H9 (cell line): Measurements from ENCODE around the gene UBE3A. TPM values are rescaled to one million over a fixed set of nuclear protein-coding genes. Genes with fewer than 3 reads are reported as not detected.

Experiments used
- DNase-seq: peaks from one replicate; pipeline ENCODE4 v3.0.0-alpha.2; 2017
- H2AFZ ChIP-seq: one replicate; pipeline ENCODE4 v1.6.1; 2013; ENCODE audit warnings: mild to moderate bottlenecking, low read length, control low read depth, moderate library complexity
- H2AK5ac ChIP-seq: 2 replicates; pipeline ENCODE4 v1.6.1; 2013; ENCODE audit warnings: low read length, control low read depth, mixed read lengths; ENCODE audit not compliant: insufficient read length
- H2BK120ac ChIP-seq: one replicate; pipeline ENCODE4 v1.6.1; 2013; ENCODE audit warnings: low read depth, mild to moderate bottlenecking, low read length, control low read depth, inconsistent platforms; ENCODE audit not compliant: poor library complexity, severe bottlenecking
- H2BK12ac ChIP-seq: 2 replicates; pipeline ENCODE4 v1.6.1; 2013; ENCODE audit warnings: low read length, control low read depth, mixed read lengths, low read depth; ENCODE audit not compliant: insufficient read length
- H2BK15ac ChIP-seq: 2 replicates; pipeline ENCODE4 v1.6.1; 2013; ENCODE audit warnings: low read depth, low read length, control low read depth
- H2BK20ac ChIP-seq: one replicate; pipeline ENCODE4 v1.6.1; 2013; ENCODE audit warnings: low read depth, mild to moderate bottlenecking, low read length, control low read depth, inconsistent platforms; ENCODE audit not compliant: poor library complexity, severe bottlenecking
- H2BK5ac ChIP-seq: 2 replicates; pipeline ENCODE4 v1.6.1; 2013; ENCODE audit warnings: low read length, control low read depth, mixed read lengths; ENCODE audit not compliant: insufficient read length
- H3K14ac ChIP-seq: 2 replicates; pipeline ENCODE4 v1.6.1; 2013; ENCODE audit warnings: low read length, control low read depth; ENCODE audit not compliant: insufficient read depth
- H3K18ac ChIP-seq: 2 replicates; pipeline ENCODE4 v1.6.1; 2013; ENCODE audit warnings: low read depth, mild to moderate bottlenecking, mixed read lengths, low read length, control low read depth; ENCODE audit not compliant: insufficient read length
- H3K23ac ChIP-seq: 2 replicates; pipeline ENCODE4 v1.6.1; 2013; ENCODE audit warnings: low read length, control low read depth, mixed read lengths, low read depth; ENCODE audit not compliant: insufficient read length
- H3K23me2 ChIP-seq: 2 replicates; pipeline ENCODE4 v1.6.1; 2013; ENCODE audit warnings: low read depth, mild to moderate bottlenecking, mixed read lengths, low read length, control low read depth; ENCODE audit not compliant: insufficient read length, poor library complexity, severe bottlenecking
- H3K27ac ChIP-seq: 2 replicates; pipeline ENCODE4 v1.5.1; 2013; ENCODE audit warnings: low read length, control low read depth, mixed read lengths, low read depth; ENCODE audit not compliant: insufficient read length
- H3K27me3 ChIP-seq: 2 replicates; pipeline ENCODE4 v1.6.1; 2013; ENCODE audit warnings: low read length, control low read depth, inconsistent platforms; ENCODE audit not compliant: insufficient read depth
- H3K4ac ChIP-seq: 2 replicates; pipeline ENCODE4 v1.6.1; 2013; ENCODE audit warnings: low read depth, mild to moderate bottlenecking, control low read depth, inconsistent platforms, low read length, moderate library complexity
- H3K4me1 ChIP-seq: 2 replicates; pipeline ENCODE4 v1.6.1; 2013; ENCODE audit warnings: low read length, control low read depth, inconsistent platforms; ENCODE audit not compliant: insufficient read depth
- H3K4me2 ChIP-seq: 2 replicates; pipeline ENCODE4 v1.6.1; 2013; ENCODE audit warnings: low read length, control low read depth, mixed read lengths; ENCODE audit not compliant: insufficient read length, insufficient read depth
- H3K56ac ChIP-seq: 2 replicates; pipeline ENCODE4 v1.6.1; 2013; ENCODE audit warnings: low read depth, mild to moderate bottlenecking, mixed read lengths, low read length, control low read depth; ENCODE audit not compliant: insufficient read length
- H3K79me1 ChIP-seq: 2 replicates; pipeline ENCODE4 v1.6.1; 2013; ENCODE audit warnings: low read depth, mild to moderate bottlenecking, moderate library complexity, low read length, control low read depth, inconsistent platforms; ENCODE audit not compliant: insufficient read depth, poor library complexity, severe bottlenecking
- H3K79me2 ChIP-seq: 2 replicates; pipeline ENCODE4 v1.6.1; 2013; ENCODE audit warnings: low read length, control low read depth, inconsistent platforms; ENCODE audit not compliant: insufficient read depth
- H3K9ac ChIP-seq: 2 replicates; pipeline ENCODE4 v1.6.1; 2013; ENCODE audit warnings: low read length, control low read depth, mixed read lengths; ENCODE audit not compliant: insufficient read length; ENCODE audit errors: extremely low read depth
- H3K9me3 ChIP-seq: one replicate; pipeline ENCODE4 v1.6.1; 2013; ENCODE audit warnings: low read depth, low read length, inconsistent platforms; ENCODE audit not compliant: control insufficient read depth
- H3T11ph ChIP-seq: one replicate; pipeline ENCODE4 v1.6.1; 2013; ENCODE audit warnings: mild to moderate bottlenecking, low read length, control low read depth, inconsistent platforms
- H4K20me1 ChIP-seq: one replicate; pipeline ENCODE4 v1.6.1; 2013; ENCODE audit not compliant: control insufficient read depth, insufficient read length, insufficient read depth
- H4K5ac ChIP-seq: 2 replicates; pipeline ENCODE4 v1.6.1; 2013; ENCODE audit warnings: low read depth, mild to moderate bottlenecking, mixed read lengths, low read length, control low read depth; ENCODE audit not compliant: insufficient read length
- H4K8ac ChIP-seq: replicated peaks from 2 replicates; pipeline ENCODE4 v1.6.1; 2013; ENCODE audit warnings: low read length, control low read depth, mixed read lengths, low read depth; ENCODE audit not compliant: insufficient read length
- H4K91ac ChIP-seq: 2 replicates; pipeline ENCODE4 v1.6.1; 2013; ENCODE audit warnings: low read depth, mild to moderate bottlenecking, moderate library complexity, mixed read lengths, low read length, control low read depth; ENCODE audit not compliant: insufficient read length
- H3K27ac Mint-ChIP-seq, 3 experiments: 2 replicates in 2 of 3; 3 replicates in 1 of 3; pipeline ENCODE4 v1.8.0; 2020 to 2021; ENCODE audit warnings: mixed read lengths in 3 of 3, mild to moderate bottlenecking in 1 of 3, moderate library complexity in 1 of 3
- H3K27me3 Mint-ChIP-seq: 2 replicates; pipeline ENCODE4 v1.8.0; 2021; ENCODE audit warnings: low read depth, mild to moderate bottlenecking, moderate library complexity, mixed read lengths
- H3K36me3 Mint-ChIP-seq, 3 experiments: 2 replicates in 2 of 3; 3 replicates in 1 of 3; pipeline ENCODE4 v1.8.0; 2020 to 2021; ENCODE audit warnings: low read depth in 3 of 3, mixed read lengths in 3 of 3; ENCODE audit not compliant: insufficient read depth in 1 of 3
- H3K4me1 Mint-ChIP-seq, 2 experiments: 2 replicates each; pipeline ENCODE4 v1.8.0; 2020; ENCODE audit warnings: mixed read lengths in 2 of 2
- H3K4me3 Mint-ChIP-seq, 2 experiments: 2 replicates in 1 of 2; 3 replicates in 1 of 2; pipeline ENCODE4 v1.8.0; 2020 to 2021; ENCODE audit warnings: mild to moderate bottlenecking in 2 of 2, mixed read lengths in 2 of 2, moderate library complexity in 1 of 2
- H3K9me3 Mint-ChIP-seq, 2 experiments: 2 replicates in 1 of 2; 3 replicates in 1 of 2; pipeline ENCODE4 v1.8.0; 2020; ENCODE audit warnings: mild to moderate bottlenecking in 2 of 2, mixed read lengths in 2 of 2, moderate library complexity in 1 of 2
- WGBS: extraction: QIAGEN DNeasy Blood & Tissue Kit; methylation state at CpG from one replicate; pipeline ENCODE4 v1.1.7; 2013; ENCODE audit warnings: missing lambda C conversion rate, low lambda C conversion rate, mixed read lengths; ENCODE audit not compliant: insufficient read length; ENCODE audit errors: extremely low coverage; 5-methylcytosine and 5-hydroxymethylcytosine counted together
- total RNA-seq: library from RNA; stranded (reverse); gene quantifications from 2 replicates; pipeline ENCODE4 v1.2.1, GENCODE V29; 2021
- TF ChIP-seq, protein P1 (sequence below): fragments of 200-600 bp; sonication (generic); conservative IDR thresholded peaks from 3 replicates; pipeline ENCODE4 v1.8.0; 2021; ENCODE audit warnings: antibody characterized with exemption, mild to moderate bottlenecking

The UBE3A gene
- total RNA-seq, 1 experiment from 2014 or later: 108 TPM

- Histone ChIP-seq H2BK15ac (no peak overlapping the region), H2BK120ac (no peak overlapping the region), H3K27me3 (no peaks in the 10 kb centered on the region), H3K56ac (no peak overlapping the region), H3T11ph (no peak overlapping the region), H2AFZ (no peak overlapping the region), H2BK20ac (no peak overlapping the region), H3K23me2 (no peaks in the 10 kb centered on the region), H2AK5ac (no peak overlapping the region), H3K9ac (no peak overlapping the region), H3K23ac (no peak overlapping the region), H4K20me1 (no peaks in the 10 kb centered on the region), H3K79me1 (peaks cover 2% of the 10 kb centered on the region), H3K4me2 (no peak overlapping the region), H3K9me3 (no peaks in the 10 kb centered on the region), H3K79me2 (peaks cover 8% of the 10 kb centered on the region; the same call in 1 of the 2 replicates), H3K14ac (no peak overlapping the region), H4K5ac (no peak overlapping the region), H2BK5ac (no peak overlapping the region), H4K8ac (no peak overlapping the region), H4K91ac (no peak overlapping the region), H2BK12ac (no peak overlapping the region), H3K4ac (no peak overlapping the region), H3K4me1 (no peaks in the 10 kb centered on the region; the same call in 1 of the 2 replicates), H3K18ac (no peak overlapping the region), H3K27ac (no peak overlapping the region)
- TF ChIP-seq, protein P1, sequence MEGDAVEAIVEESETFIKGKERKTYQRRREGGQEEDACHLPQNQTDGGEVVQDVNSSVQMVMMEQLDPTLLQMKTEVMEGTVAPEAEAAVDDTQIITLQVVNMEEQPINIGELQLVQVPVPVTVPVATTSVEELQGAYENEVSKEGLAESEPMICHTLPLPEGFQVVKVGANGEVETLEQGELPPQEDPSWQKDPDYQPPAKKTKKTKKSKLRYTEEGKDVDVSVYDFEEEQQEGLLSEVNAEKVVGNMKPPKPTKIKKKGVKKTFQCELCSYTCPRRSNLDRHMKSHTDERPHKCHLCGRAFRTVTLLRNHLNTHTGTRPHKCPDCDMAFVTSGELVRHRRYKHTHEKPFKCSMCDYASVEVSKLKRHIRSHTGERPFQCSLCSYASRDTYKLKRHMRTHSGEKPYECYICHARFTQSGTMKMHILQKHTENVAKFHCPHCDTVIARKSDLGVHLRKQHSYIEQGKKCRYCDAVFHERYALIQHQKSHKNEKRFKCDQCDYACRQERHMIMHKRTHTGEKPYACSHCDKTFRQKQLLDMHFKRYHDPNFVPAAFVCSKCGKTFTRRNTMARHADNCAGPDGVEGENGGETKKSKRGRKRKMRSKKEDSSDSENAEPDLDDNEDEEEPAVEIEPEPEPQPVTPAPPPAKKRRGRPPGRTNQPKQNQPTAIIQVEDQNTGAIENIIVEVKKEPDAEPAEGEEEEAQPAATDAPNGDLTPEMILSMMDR: no peak
- no CpG with 5 or more reads among the region's 4 CpGs for WGBS
- Mint-ChIP-seq H3K27me3 (no peaks in the 10 kb centered on the region), H3K4me3 (no peak overlapping the region), H3K4me1 (peaks cover 4 to 5% of the 10 kb centered on the region in 2 experiments), H3K9me3 (no peaks in the 10 kb centered on the region; a peak in 1 of 5 replicates), H3K36me3 (peaks cover 26 to 38% (median 30%) of the 10 kb centered on the region in 3 experiments), H3K27ac (no peak overlapping the region)
- DNase-seq: no peak
These were observed 46.7 kb downstream of the UBE3A start for GRCh38 chr15:25391971-25392721.
